HepG2 (cell line): ENCODE measurements around the gene NFE2L1. TPM values are rescaled to one million over a fixed set of nuclear protein-coding genes. Genes with fewer than 3 reads are reported as not detected.

Source experiments
- ATF4 ChIP-seq, 2 experiments: fragments of 450-650 bp in 1 of 2; sonication (generic) in 1 of 2; formaldehyde crosslinking; IDR thresholded peaks; 2 replicates each; pipeline versions ENCODE4 v1.5.0 to v1.8.0; 2020 to 2022; ENCODE audit warnings: mild to moderate bottlenecking in 1 of 2, missing genetic modification reagents in 1 of 2
- ELF3 ChIP-seq: IDR thresholded peaks from 2 replicates; pipeline ENCODE4 v1.6.1; 2016; ENCODE audit warnings: missing genetic modification reagents, missing compliant biosample characterization
- HCFC1 ChIP-seq: fragments of 150-350 bp; IDR thresholded peaks from 2 replicates; pipeline ENCODE4 v1.6.1; 2014; ENCODE audit warnings: low read depth, low read length
- MED13 ChIP-seq: sonication (generic); formaldehyde crosslinking; IDR thresholded peaks from 2 replicates; pipeline ENCODE4 v1.5.0; 2020; ENCODE audit warnings: missing genetic modification reagents
- PRPF4 ChIP-seq: fragments of 200-400 bp; formaldehyde crosslinking; IDR thresholded peaks from 2 replicates; pipeline ENCODE4 v1.6.1; 2016; ENCODE audit warnings: low read length, low read depth; ENCODE audit not compliant: poor library complexity, severe bottlenecking
- ZBTB42 ChIP-seq: sonication (generic); formaldehyde crosslinking; IDR thresholded peaks from 2 replicates; pipeline ENCODE4 v1.5.0; 2020; ENCODE audit warnings: mild to moderate bottlenecking, missing genetic modification reagents
- ZNF225 ChIP-seq: sonication (generic); formaldehyde crosslinking; IDR thresholded peaks from 2 replicates; pipeline ENCODE4 v1.4.0; 2020; ENCODE audit warnings: mild to moderate bottlenecking, missing genetic modification reagents
- ZNF496 ChIP-seq: sonication (generic); formaldehyde crosslinking; IDR thresholded peaks from 2 replicates; pipeline ENCODE4 v1.8.1; 2023; ENCODE audit warnings: mild to moderate bottlenecking, moderate library complexity, missing genetic modification reagents; ENCODE audit not compliant: insufficient replicate concordance
- ZZZ3 ChIP-seq: sonication (generic); formaldehyde crosslinking; IDR thresholded peaks from 2 replicates; pipeline ENCODE4 v1.4.0; 2020; ENCODE audit warnings: missing genetic modification reagents, mild to moderate bottlenecking, borderline replicate concordance
- polyA plus RNA-seq, 8 experiments: library from polyadenylated mRNA; depleted of rRNA in 3 of 8; stranded (reverse) in 7 of 8; unstranded in 1 of 8; fragments of >200 nt; fragmentation: Illumina TruSeq in 4 of 8; extraction: Trizol in 4 of 8; gene quantifications; 2 replicates each; pipeline versions ENCODE4 v1.2.1 to v1.2.3, GENCODE V29; 2011 to 2016; ENCODE audit warnings: low read depth in 4 of 8, missing spikeins in 1 of 8, mixed read lengths in 1 of 8; ENCODE audit not compliant: insufficient read depth in 1 of 8
- total RNA-seq, 5 experiments: library from RNA; depleted of rRNA; stranded (reverse); fragments of >200 nt; fragmentation: Illumina TruSeq; extraction: Trizol; gene quantifications; 2 replicates each; pipeline ENCODE4 v1.2.3, GENCODE V29; 2016; ENCODE audit warnings: low read depth in 1 of 5
- TF ChIP-seq, protein P1 (sequence below): sonication (generic); formaldehyde crosslinking; IDR thresholded peaks from 2 replicates; pipeline ENCODE4 v1.5.0; 2020; ENCODE audit warnings: mild to moderate bottlenecking, missing genetic modification reagents
- TF ChIP-seq, protein P2 (sequence below): sonication (generic); formaldehyde crosslinking; IDR thresholded peaks from 2 replicates; pipeline ENCODE4 v1.5.1; 2020; ENCODE audit warnings: mild to moderate bottlenecking, missing genetic modification reagents, borderline replicate concordance
- TF ChIP-seq, protein P3 (sequence below): sonication (generic); formaldehyde crosslinking; IDR thresholded peaks from 2 replicates; pipeline ENCODE4 v1.8.0; 2022; ENCODE audit warnings: missing genetic modification reagents, mild to moderate bottlenecking, borderline replicate concordance
- TF ChIP-seq, protein P4 (sequence below): sonication (generic); formaldehyde crosslinking; IDR thresholded peaks from 2 replicates; pipeline ENCODE4; 2020; ENCODE audit warnings: missing genetic modification reagents, mild to moderate bottlenecking, borderline replicate concordance

Gene NFE2L1
- total and polyA plus RNA-seq, 2 of the 13 experiments (the other 11 are each of a cell fraction or from before 2014, with no cell fraction given): 67.0 to 234 TPM

- TF ChIP-seq, protein P1, sequence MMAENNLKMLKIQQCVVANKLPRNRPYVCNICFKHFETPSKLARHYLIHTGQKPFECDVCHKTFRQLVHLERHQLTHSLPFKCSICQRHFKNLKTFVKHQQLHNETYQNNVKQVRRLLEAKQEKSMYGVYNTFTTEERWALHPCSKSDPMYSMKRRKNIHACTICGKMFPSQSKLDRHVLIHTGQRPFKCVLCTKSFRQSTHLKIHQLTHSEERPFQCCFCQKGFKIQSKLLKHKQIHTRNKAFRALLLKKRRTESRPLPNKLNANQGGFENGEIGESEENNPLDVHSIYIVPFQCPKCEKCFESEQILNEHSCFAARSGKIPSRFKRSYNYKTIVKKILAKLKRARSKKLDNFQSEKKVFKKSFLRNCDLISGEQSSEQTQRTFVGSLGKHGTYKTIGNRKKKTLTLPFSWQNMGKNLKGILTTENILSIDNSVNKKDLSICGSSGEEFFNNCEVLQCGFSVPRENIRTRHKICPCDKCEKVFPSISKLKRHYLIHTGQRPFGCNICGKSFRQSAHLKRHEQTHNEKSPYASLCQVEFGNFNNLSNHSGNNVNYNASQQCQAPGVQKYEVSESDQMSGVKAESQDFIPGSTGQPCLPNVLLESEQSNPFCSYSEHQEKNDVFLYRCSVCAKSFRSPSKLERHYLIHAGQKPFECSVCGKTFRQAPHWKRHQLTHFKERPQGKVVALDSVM (CRISPR knock-in tag): peak; percentile 96
- TF ChIP-seq ZNF225 (CRISPR knock-in tag) (peak; percentile 87; the same call in 1 of the 2 replicates), MED13 (peak; percentile 53; the same call in 1 of the 2 replicates), ZZZ3 (CRISPR knock-in tag) (no peak), ZBTB42 (CRISPR knock-in tag) (0 out of 2 replicates have a peak, but pooled peaks have one; percentile 54), ATF4 (CRISPR knock-in tag; IDR thresholded peaks at IDR 0.05) (no peak), PRPF4 (no peak), HCFC1 (peak; percentile 35; the same call in 1 of the 2 replicates), ELF3 (CRISPR knock-in tag) (peak; percentile 60), ZNF496 (CRISPR knock-in tag) (no peak)
- TF ChIP-seq, protein P2, sequence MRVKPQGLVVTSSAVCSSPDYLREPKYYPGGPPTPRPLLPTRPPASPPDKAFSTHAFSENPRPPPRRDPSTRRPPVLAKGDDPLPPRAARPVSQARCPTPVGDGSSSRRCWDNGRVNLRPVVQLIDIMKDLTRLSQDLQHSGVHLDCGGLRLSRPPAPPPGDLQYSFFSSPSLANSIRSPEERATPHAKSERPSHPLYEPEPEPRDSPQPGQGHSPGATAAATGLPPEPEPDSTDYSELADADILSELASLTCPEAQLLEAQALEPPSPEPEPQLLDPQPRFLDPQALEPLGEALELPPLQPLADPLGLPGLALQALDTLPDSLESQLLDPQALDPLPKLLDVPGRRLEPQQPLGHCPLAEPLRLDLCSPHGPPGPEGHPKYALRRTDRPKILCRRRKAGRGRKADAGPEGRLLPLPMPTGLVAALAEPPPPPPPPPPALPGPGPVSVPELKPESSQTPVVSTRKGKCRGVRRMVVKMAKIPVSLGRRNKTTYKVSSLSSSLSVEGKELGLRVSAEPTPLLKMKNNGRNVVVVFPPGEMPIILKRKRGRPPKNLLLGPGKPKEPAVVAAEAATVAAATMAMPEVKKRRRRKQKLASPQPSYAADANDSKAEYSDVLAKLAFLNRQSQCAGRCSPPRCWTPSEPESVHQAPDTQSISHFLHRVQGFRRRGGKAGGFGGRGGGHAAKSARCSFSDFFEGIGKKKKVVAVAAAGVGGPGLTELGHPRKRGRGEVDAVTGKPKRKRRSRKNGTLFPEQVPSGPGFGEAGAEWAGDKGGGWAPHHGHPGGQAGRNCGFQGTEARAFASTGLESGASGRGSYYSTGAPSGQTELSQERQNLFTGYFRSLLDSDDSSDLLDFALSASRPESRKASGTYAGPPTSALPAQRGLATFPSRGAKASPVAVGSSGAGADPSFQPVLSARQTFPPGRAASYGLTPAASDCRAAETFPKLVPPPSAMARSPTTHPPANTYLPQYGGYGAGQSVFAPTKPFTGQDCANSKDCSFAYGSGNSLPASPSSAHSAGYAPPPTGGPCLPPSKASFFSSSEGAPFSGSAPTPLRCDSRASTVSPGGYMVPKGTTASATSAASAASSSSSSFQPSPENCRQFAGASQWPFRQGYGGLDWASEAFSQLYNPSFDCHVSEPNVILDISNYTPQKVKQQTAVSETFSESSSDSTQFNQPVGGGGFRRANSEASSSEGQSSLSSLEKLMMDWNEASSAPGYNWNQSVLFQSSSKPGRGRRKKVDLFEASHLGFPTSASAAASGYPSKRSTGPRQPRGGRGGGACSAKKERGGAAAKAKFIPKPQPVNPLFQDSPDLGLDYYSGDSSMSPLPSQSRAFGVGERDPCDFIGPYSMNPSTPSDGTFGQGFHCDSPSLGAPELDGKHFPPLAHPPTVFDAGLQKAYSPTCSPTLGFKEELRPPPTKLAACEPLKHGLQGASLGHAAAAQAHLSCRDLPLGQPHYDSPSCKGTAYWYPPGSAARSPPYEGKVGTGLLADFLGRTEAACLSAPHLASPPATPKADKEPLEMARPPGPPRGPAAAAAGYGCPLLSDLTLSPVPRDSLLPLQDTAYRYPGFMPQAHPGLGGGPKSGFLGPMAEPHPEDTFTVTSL (CRISPR knock-in tag): peak; percentile 21; the same call in 1 of the 2 replicates
- TF ChIP-seq, protein P3, sequence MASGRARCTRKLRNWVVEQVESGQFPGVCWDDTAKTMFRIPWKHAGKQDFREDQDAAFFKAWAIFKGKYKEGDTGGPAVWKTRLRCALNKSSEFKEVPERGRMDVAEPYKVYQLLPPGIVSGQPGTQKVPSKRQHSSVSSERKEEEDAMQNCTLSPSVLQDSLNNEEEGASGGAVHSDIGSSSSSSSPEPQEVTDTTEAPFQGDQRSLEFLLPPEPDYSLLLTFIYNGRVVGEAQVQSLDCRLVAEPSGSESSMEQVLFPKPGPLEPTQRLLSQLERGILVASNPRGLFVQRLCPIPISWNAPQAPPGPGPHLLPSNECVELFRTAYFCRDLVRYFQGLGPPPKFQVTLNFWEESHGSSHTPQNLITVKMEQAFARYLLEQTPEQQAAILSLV (CRISPR knock-in tag): peak; percentile 52; the same call in 1 of the 2 replicates
- TF ChIP-seq, protein P4, sequence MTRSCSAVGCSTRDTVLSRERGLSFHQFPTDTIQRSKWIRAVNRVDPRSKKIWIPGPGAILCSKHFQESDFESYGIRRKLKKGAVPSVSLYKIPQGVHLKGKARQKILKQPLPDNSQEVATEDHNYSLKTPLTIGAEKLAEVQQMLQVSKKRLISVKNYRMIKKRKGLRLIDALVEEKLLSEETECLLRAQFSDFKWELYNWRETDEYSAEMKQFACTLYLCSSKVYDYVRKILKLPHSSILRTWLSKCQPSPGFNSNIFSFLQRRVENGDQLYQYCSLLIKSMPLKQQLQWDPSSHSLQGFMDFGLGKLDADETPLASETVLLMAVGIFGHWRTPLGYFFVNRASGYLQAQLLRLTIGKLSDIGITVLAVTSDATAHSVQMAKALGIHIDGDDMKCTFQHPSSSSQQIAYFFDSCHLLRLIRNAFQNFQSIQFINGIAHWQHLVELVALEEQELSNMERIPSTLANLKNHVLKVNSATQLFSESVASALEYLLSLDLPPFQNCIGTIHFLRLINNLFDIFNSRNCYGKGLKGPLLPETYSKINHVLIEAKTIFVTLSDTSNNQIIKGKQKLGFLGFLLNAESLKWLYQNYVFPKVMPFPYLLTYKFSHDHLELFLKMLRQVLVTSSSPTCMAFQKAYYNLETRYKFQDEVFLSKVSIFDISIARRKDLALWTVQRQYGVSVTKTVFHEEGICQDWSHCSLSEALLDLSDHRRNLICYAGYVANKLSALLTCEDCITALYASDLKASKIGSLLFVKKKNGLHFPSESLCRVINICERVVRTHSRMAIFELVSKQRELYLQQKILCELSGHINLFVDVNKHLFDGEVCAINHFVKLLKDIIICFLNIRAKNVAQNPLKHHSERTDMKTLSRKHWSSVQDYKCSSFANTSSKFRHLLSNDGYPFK (CRISPR knock-in tag): peak; percentile 97
Measured at GRCh38 chr17:48107137-48108055, 59.2 kb downstream of the NFE2L1 start, which contains the start of gene SNX11 (continued).
